Femur (tissue), 1 donor: ENCODE measurements around the gene UBE2V1.

Source experiments
- DNase-seq: peaks from one replicate; pipeline ENCODE4 v3.0.0-alpha.2; 2017

The UBE2V1 gene

GRCh38 chr20:50041246-50041873 lies 71.6 kb downstream of the UBE2V1 start:
- DNase-seq, result no peak

- DNase-seq, result no peak
Measured at GRCh38 chr20:50040432-50041245, 72.3 kb downstream of the UBE2V1 start.

GRCh38 chr20:50039706-50040431 lies 73.1 kb downstream of the UBE2V1 start:
- no peak for DNase-seq

- DNase-seq, result no peak
Measured at GRCh38 chr20:50038574-50038991, 74.4 kb downstream of the UBE2V1 start.

DNA sequence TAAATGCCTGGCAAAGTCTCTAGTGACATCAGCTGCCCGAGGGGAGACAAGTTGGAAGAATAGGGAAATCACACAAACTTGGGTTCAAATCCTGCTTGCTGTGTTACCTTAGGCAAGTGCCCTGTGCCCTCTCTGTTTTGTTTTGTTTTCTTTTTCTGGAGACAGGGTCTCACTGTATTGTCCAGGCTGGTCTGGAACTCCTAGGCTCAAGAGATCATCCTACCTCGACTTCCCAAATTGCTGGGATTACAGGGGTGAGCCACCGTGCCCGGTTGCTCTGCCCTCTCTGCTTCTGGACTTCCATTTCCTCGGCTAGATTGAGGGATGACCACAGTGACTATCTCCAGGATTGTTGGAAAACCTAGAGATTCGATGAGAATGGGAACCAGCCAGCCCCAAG lies 74.8 kb downstream of the UBE2V1 start:
- no peak for DNase-seq

- no peak for DNase-seq
Measured at GRCh38 chr20:50037575-50037974, 75.4 kb downstream of the UBE2V1 start.

GRCh38 chr20:50037123-50037522 lies 75.8 kb downstream of the UBE2V1 start:
- no peak for DNase-seq

DNA sequence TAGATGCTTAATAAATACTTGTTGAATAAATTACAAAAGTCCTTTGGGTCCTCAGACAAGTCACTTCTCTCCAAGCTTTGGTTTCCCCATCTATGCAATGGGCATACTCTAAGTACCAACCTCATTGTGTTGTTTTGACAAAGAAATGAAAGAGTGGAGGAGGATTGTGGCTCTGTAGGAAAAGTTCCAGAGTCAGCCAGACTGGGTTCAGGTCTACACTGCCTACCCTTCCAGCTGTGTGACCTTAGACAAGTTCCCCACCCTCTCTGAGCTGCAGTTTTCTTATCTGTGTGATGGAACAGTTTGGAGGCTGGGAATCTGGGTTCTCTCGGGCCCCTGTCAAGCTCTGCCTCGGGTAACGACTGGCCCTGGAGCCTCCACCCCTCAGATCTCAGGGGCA lies 76.2 kb downstream of the UBE2V1 start:
- DNase-seq, result no peak

GRCh38 chr20:50034567-50035180 lies 78.3 kb downstream of the UBE2V1 start:
- peak; percentile 82 for DNase-seq

- DNase-seq, result no peak
Measured at GRCh38 chr20:50032955-50033666, 79.8 kb downstream of the UBE2V1 start.
